Heart left ventricle (tissue), 16 donors: Measurements from ENCODE around the gene STUB1. TPM values are rescaled to one million over a fixed set of nuclear protein-coding genes. Genes with fewer than 3 reads are reported as not detected.
A peak's percentile ranks its signal among the peaks of the same experiment; 100 is the strongest.

Experiments used
- ATAC-seq, 4 donors: fragments of 200-7000 bp; cut with Tn5 transposase; one replicate each; pipeline ENCODE4 v1.9.1; 2020 to 2022; ENCODE audit warnings: moderate library complexity in 4 of 4, mild to moderate bottlenecking in 3 of 4, moderate number of reproducible peaks in 1 of 4
- DNase-seq, 5 donors: peaks; one replicate each; pipeline ENCODE4 v3.0.0-alpha.2; 2020
- H3K27ac ChIP-seq, 12 donors: fragments of 200-600 bp; sonication (generic) in 4 of 12; one replicate each; pipeline versions ENCODE4 v1.5.0 to v1.8.0; 2016 to 2022; ENCODE audit warnings: mild to moderate bottlenecking in 2 of 12
- H3K27me3 ChIP-seq, 9 donors: fragments of 200-600 bp; sonication (generic) in 2 of 9; one replicate each; pipeline versions ENCODE4 v1.5.1 to v1.8.0; 2016 to 2022; ENCODE audit warnings: mild to moderate bottlenecking in 3 of 9
- H3K36me3 ChIP-seq, 9 donors: fragments of 200-600 bp; sonication (generic) in 2 of 9; one replicate each; pipeline versions ENCODE4 v1.5.0 to v1.8.0; 2018 to 2022; ENCODE audit warnings: mild to moderate bottlenecking in 2 of 9
- H3K4me1 ChIP-seq, 12 donors: fragments of 200-600 bp; sonication (generic) in 4 of 12; one replicate each; pipeline versions ENCODE4 v1.5.0 to v1.8.0; 2016 to 2022; ENCODE audit warnings: mild to moderate bottlenecking in 3 of 12
- H3K4me3 ChIP-seq, 12 donors: fragments of 200-600 bp; sonication (generic) in 4 of 12; one replicate each; pipeline versions ENCODE4 v1.5.0 to v1.8.0; 2017 to 2022; ENCODE audit warnings: mild to moderate bottlenecking in 9 of 12, moderate library complexity in 4 of 12
- H3K9me3 ChIP-seq, 12 donors: fragments of 200-600 bp; sonication (generic) in 4 of 12; one replicate each; pipeline versions ENCODE4 v1.5.0 to v1.8.0; 2016 to 2022; ENCODE audit warnings: mild to moderate bottlenecking in 1 of 12
- CTCF ChIP-seq, 12 donors: fragments of 200-600 bp; sonication (generic) in 4 of 12; IDR thresholded peaks; one replicate each; pipeline versions ENCODE4 v1.5.0 to v1.8.0; 2018 to 2022; ENCODE audit warnings: antibody characterized with exemption in 12 of 12, mild to moderate bottlenecking in 5 of 12
- POLR2A ChIP-seq, 2 donors: fragments of 450-650 bp; IDR thresholded peaks; one replicate each; pipeline ENCODE4 v1.6.1; 2017; ENCODE audit warnings: antibody characterized with exemption in 2 of 2, mild to moderate bottlenecking in 2 of 2, moderate library complexity in 2 of 2
- whole genome bisulfite sequencing, 4 donors: extraction: QIAGEN DNeasy Blood & Tissue Kit in 2 of 4; methylation state at CpG; one replicate each; pipeline versions ENCODE4 v1.1.5 to v1.1.7; 2013 to 2018; 5-methylcytosine and 5-hydroxymethylcytosine counted together
- intact Hi-C, 10 donors: fragments of 100-400 bp; cut with DNase I; formaldehyde crosslinking; loops; one replicate each; pipeline versions ENCODE4 v1.11.1 to v1.14.2; 2022
- polyA plus RNA-seq, 2 donors: library from polyadenylated mRNA; stranded (reverse); fragments of 200-250 nt; gene quantifications; one replicate each; pipeline ENCODE4 v1.2.3, GENCODE V29; 2013
- total RNA-seq, 9 donors: library from RNA; depleted of rRNA in 2 of 9; stranded (reverse); fragments of >200 nt in 2 of 9; fragmentation: NEBNext Ultra II Directional in 3 of 9; extraction: Animal tissue kit (Norgen Biotek cat#: 25700) in 3 of 9; gene quantifications; one replicate each; pipeline versions ENCODE4 v1.1.0 to v1.2.4, GENCODE V29; 2016 to 2023
- donor health status: ischemic (EF 13 %, LVEDD 7.1; RV severe dilation, severe dysfunction).
- donor health status: healthy with polysubstance abuse.
- donor health status: DM: no; HTN: yes; CAD: no.
- donor health status: DM: no; HTN: no; CAD: no.
- donor health status: ischemic (EF 25% LVEDD 6.9; RV normal size, moderate dysfunction).
- donor health status: ischemic (EF 25% LVEDD 5.7; RV mildly dilated, moderate dysfunction).
- donor health status: healthy.
- donor health status: DM: yes; HTN: yes; CAD: no.
- donor health status: ischemic (EF 35%, LVEDD 5.7; RV mildly dilated, moderate dysfunction).
- donor health status: nonischemic (EF 11% LVEDD 7.7; RV severe dilation, severe dysfunction).
- donor health status: DM: yes; HTN: yes; CAD: no.
- donor health status: PGD.
- donor health status: ischemic (EF 29% LVEDD 5.4; RV normal size, mild dysfunction).
- donor health status: nonischemic (EF 23%, LVEDD 6.1; RV moderate dilation, normal function).

Gene STUB1
- total and polyA plus RNA-seq, 11 donors, result 93.7 to 198 (median 116) TPM

- Histone ChIP-seq H3K4me1 (peaks cover 8 to 33% (median 22%) of the 10 kb centered on the region in 12 donors), H3K36me3 (peaks cover 0 to 24% (median 13%) of the 10 kb centered on the region in 9 donors), H3K27me3 (peaks cover 0 to 24% (median 0%) of the 10 kb centered on the region in 9 donors), H3K9me3 (no peaks in the 10 kb centered on the region), H3K4me3 (peak overlapping the region; percentile 38 to 65 (median 60)), H3K27ac (peak overlapping the region in 7 of 12 donors; percentile 14 to 55 (median 27))
- peak in 1 of 5 donors; percentile 30 for DNase-seq
- WGBS, 4 donors, result 0 to 1% (median 1%) methylated on average over 23 to 61 of the region's 61 CpGs
- peak in 2 of 4 donors; percentile 0 to 2 for ATAC-seq
- TF ChIP-seq CTCF (IDR thresholded peaks at IDR 0.05), result no peak
- intact Hi-C loops, result no loop called here
Measured at GRCh38 chr16:727291-727977, 47.2 kb downstream of the STUB1 start.

GRCh38 chr16:728131-728889 is 48.1 kb downstream of the STUB1 start:
- peak overlapping the region; percentile 38 to 65 (median 60) for H3K4me3 ChIP-seq
- peaks cover 8 to 33% (median 22%) of the 10 kb centered on the region in 12 donors for H3K4me1 ChIP-seq
- DNase-seq (peak; percentile 61 to 82 (median 70)), ATAC-seq (peak; percentile 13 to 53 (median 40))
- WGBS, 4 donors, result 1 to 2% (median 1%) methylated on average over 25 to 80 of the region's 80 CpGs; no CpG with 5 or more reads in 1 of the 4 donors
- no peaks in the 10 kb centered on the region for H3K9me3 ChIP-seq
- intact Hi-C loops, result no loop called here
- H3K27me3 ChIP-seq, result peaks cover 0 to 24% (median 0%) of the 10 kb centered on the region in 9 donors
- no peak overlapping the region for H3K27ac ChIP-seq
- H3K36me3 ChIP-seq, result peaks cover 0 to 31% (median 17%) of the 10 kb centered on the region in 9 donors
- TF ChIP-seq CTCF (IDR thresholded peaks at IDR 0.05) (no peak), POLR2A (IDR thresholded peaks at IDR 0.05) (no peak)

- ATAC-seq (no peak), DNase-seq (peak in 3 of 5 donors; percentile 20 to 33 (median 30))
- peaks cover 0 to 24% (median 0%) of the 10 kb centered on the region in 9 donors for H3K27me3 ChIP-seq
- peaks cover 0 to 38% (median 25%) of the 10 kb centered on the region in 9 donors for H3K36me3 ChIP-seq
- no peaks in the 10 kb centered on the region for H3K9me3 ChIP-seq
- peak overlapping the region in 5 of 12 donors; percentile 56 to 65 (median 62) for H3K4me3 ChIP-seq
- TF ChIP-seq CTCF (IDR thresholded peaks at IDR 0.05), result no peak
- TF ChIP-seq POLR2A (IDR thresholded peaks at IDR 0.05), result no peak
- H3K4me1 ChIP-seq, result peaks cover 8 to 33% (median 22%) of the 10 kb centered on the region in 12 donors
- intact Hi-C loops, result no loop called here
- no peak overlapping the region for H3K27ac ChIP-seq
- WGBS, 4 donors, result 42 to 83% (median 62%) methylated on average over 27 to 55 of the region's 55 CpGs
Measured at GRCh38 chr16:728890-729744, 48.9 kb downstream of the STUB1 start.
